Prostate gland (tissue), 2 donors: ENCODE measurements around the gene CDYL2.

Source experiments
- POLR2AphosphoS5 ChIP-seq: sonication (generic); formaldehyde crosslinking; IDR thresholded peaks from one replicate; pipeline ENCODE4 v1.6.1; 2017; ENCODE audit warnings: antibody characterized with exemption
- TF ChIP-seq, protein P1 (sequence below), 4 experiments: fragments of 200-600 bp in 2 of 4; fragments of 450-650 bp in 2 of 4; sonication (generic) in 2 of 4; IDR thresholded peaks; 1 replicate in 3 of 4; 2 replicates in 1 of 4; pipeline ENCODE4 v1.5.1; 2016 to 2019; ENCODE audit warnings: antibody characterized with exemption in 4 of 4, mild to moderate bottlenecking in 2 of 4, moderate library complexity in 2 of 4

DNA sequence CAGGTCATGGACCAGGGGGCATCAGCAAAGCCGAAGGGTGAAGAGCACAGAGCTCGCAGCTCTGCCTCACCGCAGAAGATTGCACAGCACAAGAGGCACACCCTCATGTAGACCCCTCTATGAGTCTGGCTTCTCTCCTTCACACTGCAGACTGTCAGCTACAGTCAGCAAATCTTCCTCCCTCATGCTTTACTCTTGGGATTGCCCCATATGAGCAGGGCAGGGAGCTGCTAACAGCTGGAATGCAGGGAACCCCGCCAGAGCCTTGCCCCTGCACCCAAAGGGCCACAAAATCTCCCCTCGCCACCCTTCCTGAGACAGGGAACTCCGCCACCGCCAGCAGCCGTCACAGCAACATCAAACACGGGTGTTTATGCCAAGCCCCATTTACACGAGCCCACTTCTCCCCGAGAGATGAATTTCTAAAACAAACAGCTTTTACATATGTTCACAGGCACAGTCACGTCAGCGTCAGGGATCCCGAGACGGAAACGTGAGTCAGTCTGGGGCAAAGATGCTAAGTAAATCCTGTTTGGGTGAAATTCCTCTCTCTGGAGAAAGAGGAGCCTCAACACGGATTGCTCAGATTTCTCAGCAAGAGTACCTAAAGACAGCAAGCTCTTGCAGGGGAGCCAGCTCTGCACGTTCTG is 121.9 kb downstream of the CDYL2 start:
- TF ChIP-seq POLR2AphosphoS5: no peak
- TF ChIP-seq, protein P1, sequence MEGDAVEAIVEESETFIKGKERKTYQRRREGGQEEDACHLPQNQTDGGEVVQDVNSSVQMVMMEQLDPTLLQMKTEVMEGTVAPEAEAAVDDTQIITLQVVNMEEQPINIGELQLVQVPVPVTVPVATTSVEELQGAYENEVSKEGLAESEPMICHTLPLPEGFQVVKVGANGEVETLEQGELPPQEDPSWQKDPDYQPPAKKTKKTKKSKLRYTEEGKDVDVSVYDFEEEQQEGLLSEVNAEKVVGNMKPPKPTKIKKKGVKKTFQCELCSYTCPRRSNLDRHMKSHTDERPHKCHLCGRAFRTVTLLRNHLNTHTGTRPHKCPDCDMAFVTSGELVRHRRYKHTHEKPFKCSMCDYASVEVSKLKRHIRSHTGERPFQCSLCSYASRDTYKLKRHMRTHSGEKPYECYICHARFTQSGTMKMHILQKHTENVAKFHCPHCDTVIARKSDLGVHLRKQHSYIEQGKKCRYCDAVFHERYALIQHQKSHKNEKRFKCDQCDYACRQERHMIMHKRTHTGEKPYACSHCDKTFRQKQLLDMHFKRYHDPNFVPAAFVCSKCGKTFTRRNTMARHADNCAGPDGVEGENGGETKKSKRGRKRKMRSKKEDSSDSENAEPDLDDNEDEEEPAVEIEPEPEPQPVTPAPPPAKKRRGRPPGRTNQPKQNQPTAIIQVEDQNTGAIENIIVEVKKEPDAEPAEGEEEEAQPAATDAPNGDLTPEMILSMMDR (IDR thresholded peaks at IDR 0.05): no peak
